GM12873 (cell line): Measurements from ENCODE around the gene RELN.

ENCODE experiments used
- TF ChIP-seq, protein P1 (sequence below): IDR thresholded peaks from 2 replicates; pipeline ENCODE4 v1.5.1; 2012; ENCODE audit warnings: low read depth, mild to moderate bottlenecking, moderate library complexity, low read length, control low read depth; ENCODE audit not compliant: insufficient read depth; ENCODE audit errors: missing control alignments

The RELN gene

DNA sequence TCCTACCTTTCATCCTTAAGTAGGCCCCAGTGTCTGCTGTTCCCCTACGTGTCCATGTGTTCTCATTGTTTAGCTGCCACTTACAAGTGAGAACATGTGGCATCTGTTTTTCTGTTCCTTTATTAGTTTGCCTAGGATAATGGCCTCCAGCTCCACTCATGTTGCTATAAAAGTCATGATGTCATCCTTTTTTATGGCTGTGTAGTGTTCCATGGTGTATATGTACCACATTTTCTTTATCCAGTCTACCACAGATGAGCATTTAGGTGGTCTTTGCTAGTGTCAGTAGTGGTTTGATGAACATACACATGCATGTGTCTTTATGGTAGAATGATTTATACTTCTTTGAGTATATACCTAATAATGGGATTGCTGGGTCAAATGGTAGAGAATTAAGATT lies 397.3 kb downstream of the RELN start:
- TF ChIP-seq, protein P1, sequence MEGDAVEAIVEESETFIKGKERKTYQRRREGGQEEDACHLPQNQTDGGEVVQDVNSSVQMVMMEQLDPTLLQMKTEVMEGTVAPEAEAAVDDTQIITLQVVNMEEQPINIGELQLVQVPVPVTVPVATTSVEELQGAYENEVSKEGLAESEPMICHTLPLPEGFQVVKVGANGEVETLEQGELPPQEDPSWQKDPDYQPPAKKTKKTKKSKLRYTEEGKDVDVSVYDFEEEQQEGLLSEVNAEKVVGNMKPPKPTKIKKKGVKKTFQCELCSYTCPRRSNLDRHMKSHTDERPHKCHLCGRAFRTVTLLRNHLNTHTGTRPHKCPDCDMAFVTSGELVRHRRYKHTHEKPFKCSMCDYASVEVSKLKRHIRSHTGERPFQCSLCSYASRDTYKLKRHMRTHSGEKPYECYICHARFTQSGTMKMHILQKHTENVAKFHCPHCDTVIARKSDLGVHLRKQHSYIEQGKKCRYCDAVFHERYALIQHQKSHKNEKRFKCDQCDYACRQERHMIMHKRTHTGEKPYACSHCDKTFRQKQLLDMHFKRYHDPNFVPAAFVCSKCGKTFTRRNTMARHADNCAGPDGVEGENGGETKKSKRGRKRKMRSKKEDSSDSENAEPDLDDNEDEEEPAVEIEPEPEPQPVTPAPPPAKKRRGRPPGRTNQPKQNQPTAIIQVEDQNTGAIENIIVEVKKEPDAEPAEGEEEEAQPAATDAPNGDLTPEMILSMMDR: no peak

DNA sequence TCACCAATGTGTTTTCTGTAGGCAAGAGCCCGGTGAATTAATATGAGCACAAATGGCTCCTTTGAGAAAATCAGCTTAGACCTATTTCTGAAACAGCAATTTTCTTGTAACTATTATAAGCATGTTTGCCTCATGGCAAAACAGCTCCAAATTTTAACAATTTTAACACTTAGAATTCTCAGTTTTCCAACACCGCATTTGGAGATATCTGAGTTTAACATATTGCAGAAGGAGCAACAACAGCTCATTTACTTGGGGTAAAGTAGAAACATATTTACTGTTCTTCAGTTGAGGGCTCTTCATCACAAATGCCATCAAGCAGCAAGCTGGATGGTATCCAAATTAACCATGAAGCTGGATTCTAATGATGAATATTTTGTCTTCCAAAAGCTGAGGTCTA lies 409.4 kb downstream of the RELN start:
- TF ChIP-seq, protein P1: no peak

DNA sequence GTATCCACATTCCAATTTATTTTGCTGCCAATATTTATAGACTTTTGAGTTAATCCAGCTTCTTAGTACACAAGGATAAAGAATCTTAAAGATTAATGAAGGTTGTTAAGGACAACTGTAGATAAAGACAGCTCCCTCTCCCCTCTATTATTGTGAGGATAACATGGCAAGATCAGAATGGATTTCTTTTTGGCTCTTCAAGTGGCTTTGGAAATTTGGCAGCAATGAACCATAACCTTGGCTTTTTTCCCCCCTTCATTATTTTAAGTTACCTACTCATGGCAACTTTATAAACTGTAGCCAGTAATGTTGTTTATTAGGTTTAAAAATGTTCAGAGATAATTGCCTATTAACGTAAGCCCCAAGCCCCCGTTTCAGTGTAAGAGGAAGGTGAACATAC lies 412.4 kb downstream of the RELN start:
- TF ChIP-seq, protein P1: no peak

DNA sequence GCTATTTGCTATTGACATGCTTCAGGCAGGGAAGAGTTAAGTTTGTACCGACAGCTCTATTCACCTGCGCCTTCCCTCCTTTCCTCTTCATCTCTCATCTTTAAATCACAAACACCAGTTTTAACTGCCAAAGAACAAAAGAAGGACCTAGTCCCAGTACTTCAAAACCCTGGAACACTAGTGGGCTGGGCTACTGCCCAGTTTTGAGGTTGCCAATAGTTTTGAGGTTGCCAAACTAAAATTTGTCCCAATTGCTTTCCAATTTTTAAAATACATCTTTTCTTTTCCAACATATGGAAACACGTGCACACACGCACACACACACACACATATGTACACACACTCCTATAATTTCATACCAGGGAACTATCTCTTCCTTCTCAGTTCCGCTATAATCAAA lies 412.8 kb downstream of the RELN start:
- TF ChIP-seq, protein P1: no peak

DNA sequence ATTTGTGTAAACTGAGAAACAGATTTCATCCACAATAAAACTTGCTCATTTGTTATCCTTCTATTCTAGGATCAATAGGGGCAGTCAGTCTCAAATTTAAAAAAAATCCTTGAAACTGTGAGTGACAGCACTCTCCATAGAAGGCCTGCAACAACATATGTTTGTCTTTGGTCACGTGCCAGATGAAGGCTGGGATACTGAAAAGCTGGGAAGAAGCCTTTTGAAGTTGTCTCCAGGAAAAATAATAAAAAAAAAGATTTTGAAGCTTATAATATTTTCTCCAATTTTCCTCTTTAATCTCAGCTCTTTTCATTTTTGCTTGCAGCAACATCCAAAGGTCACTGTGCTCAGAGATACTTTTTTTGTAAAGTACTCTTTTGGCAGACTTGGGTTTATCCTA lies 414.9 kb downstream of the RELN start:
- TF ChIP-seq, protein P1: no peak

DNA sequence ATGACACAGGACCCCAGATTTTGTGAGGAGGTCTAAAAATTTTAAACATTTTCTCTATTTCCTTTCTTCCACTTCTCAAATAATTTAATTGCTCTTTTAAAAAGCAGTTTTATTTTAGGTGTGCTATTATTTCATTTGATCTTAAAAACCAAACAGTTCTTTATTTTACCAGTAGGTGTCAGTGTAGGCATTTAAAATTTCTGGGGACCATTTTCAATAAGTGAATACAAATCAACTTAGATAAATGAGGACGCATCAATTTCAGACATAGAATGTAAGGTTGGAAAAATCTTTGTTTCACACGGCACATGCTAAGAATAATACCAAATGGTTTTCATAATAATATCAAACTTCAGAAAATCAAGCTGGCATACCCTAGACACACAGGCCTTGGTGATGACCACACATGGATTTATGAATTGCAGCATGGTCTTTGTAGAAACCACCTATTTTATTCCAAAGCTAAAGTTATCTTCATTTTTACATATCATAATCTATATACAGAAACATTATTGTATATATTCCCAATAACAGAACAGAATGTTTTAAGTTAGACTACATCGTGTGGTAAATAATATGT lies 415.9 kb downstream of the RELN start:
- TF ChIP-seq, protein P1: no peak

DNA sequence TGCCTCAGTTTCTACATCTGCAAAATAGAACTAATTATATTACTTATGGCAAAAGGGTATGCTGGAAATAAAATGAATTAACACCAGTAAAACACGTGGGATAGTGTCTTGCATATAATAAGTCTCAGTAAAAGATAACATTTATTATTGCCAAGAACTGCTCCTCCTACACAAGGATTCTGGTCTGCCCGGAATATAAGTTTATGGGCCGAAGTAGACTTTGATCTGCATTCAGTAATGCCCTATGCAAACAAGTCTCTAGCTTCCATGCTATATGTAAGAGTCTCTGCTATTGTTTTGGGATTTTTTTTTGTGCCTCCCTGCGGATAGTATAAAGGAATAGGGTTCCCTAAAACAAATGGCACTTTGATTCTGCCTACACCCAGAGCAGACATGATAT lies 417.9 kb downstream of the RELN start:
- TF ChIP-seq, protein P1: no peak
